HG02571 (cell line): ENCODE results near the gene CLDN15.

ENCODE experiments used
- ATAC-seq: cut with Tn5 transposase; IDR thresholded peaks from one replicate; pipeline ENCODE4 v1.9.1; 2021; ENCODE audit warnings: mild to moderate bottlenecking, moderate library complexity; ENCODE audit not compliant: unreplicated experiment

CLDN15 gene

GRCh38 chr7:101244375-101245146 is 7.0 kb upstream of the CLDN15 start, which contains the start of gene FIS1:
Gene FIS1 (minus strand): TSS chr7:101245081. CDS start chr7:101245004, 77 bp downstream.
- peak; percentile 91 for ATAC-seq

- ATAC-seq, result no peak
These were observed 6.2 kb upstream of the CLDN15 start for GRCh38 chr7:101243646-101244374.

GRCh38 chr7:101241443-101242349 is 4.1 kb upstream of the CLDN15 start:
- no peak for ATAC-seq

- no peak for ATAC-seq
These were observed 3.4 kb upstream of the CLDN15 start for GRCh38 chr7:101241015-101241363.

GRCh38 chr7:101240226-101241014 is 2.8 kb upstream of the CLDN15 start:
- ATAC-seq, result no peak

- no peak for ATAC-seq
These were observed 2.3 kb upstream of the CLDN15 start for GRCh38 chr7:101239951-101240220.

- no peak for ATAC-seq
These were observed 1.8 kb upstream of the CLDN15 start for GRCh38 chr7:101239191-101239950.

GRCh38 chr7:101238226-101239182 is 902 bp upstream of the CLDN15 start:
- no peak for ATAC-seq

- ATAC-seq, result no peak
These were observed 1.2 kb downstream of the CLDN15 start for GRCh38 chr7:101236292-101236835.

GRCh38 chr7:101235522-101235921 is 2.1 kb downstream of the CLDN15 start:
- ATAC-seq, result no peak

- ATAC-seq, result no peak
These were observed 2.6 kb downstream of the CLDN15 start for GRCh38 chr7:101235050-101235449.

- ATAC-seq, result no peak
These were observed 3.0 kb downstream of the CLDN15 start for GRCh38 chr7:101234636-101235035.

- no peak for ATAC-seq
These were observed 3.6 kb downstream of the CLDN15 start for GRCh38 chr7:101233907-101234547.

- ATAC-seq, result no peak
These were observed 5.3 kb downstream of the CLDN15 start for GRCh38 chr7:101232141-101232850.

- no peak for ATAC-seq
These were observed 6.0 kb downstream of the CLDN15 start for GRCh38 chr7:101231644-101232043.

GRCh38 chr7:101226721-101227120 is 10.9 kb downstream of the CLDN15 start:
- ATAC-seq, result no peak

- no peak for ATAC-seq
These were observed 12.0 kb downstream of the CLDN15 start for GRCh38 chr7:101225650-101226049.
